ENCODE measurements around the gene CMIP. TPM values are rescaled to one million over a fixed set of nuclear protein-coding genes. Genes with fewer than 3 reads are reported as not detected.

CMIP gene
- total RNA-seq, 1 experiment from 2014 or later: 9.5 TPM

- no peak for DNase-seq (ENCODE audit: low read depth)
Observed at GRCh38 chr16:81530296-81530721, 85.7 kb downstream of the CMIP start.

GRCh38 chr16:81530814-81531213, 86.2 kb downstream of the CMIP start:
- no peak for DNase-seq (ENCODE audit: low read depth)

GRCh38 chr16:81531419-81531821, 86.8 kb downstream of the CMIP start:
- no peak for DNase-seq (ENCODE audit: low read depth)

GRCh38 chr16:81532491-81533174, 88.0 kb downstream of the CMIP start:
- no peak for DNase-seq (ENCODE audit: low read depth)

- no peak for DNase-seq (ENCODE audit: low read depth)
Observed at GRCh38 chr16:81533175-81533507, 88.5 kb downstream of the CMIP start.

- DNase-seq (ENCODE audit: low read depth): no peak
Observed at GRCh38 chr16:81535679-81536360, 91.2 kb downstream of the CMIP start.

GRCh38 chr16:81536648-81537047, 92.0 kb downstream of the CMIP start:
- DNase-seq (ENCODE audit: low read depth): no peak

- no peak for DNase-seq (ENCODE audit: low read depth)
Observed at GRCh38 chr16:81537721-81538561, 93.3 kb downstream of the CMIP start.

GRCh38 chr16:81539009-81539758, 94.6 kb downstream of the CMIP start:
- no peak for DNase-seq (ENCODE audit: low read depth)

- DNase-seq (ENCODE audit: low read depth): no peak
Observed at GRCh38 chr16:81539759-81540472, 95.3 kb downstream of the CMIP start.

- DNase-seq (ENCODE audit: low read depth): no peak
Observed at GRCh38 chr16:81541314-81541713, 96.7 kb downstream of the CMIP start.

GRCh38 chr16:81542609-81543570, 98.3 kb downstream of the CMIP start:
- no peak for DNase-seq (ENCODE audit: low read depth)

- DNase-seq (ENCODE audit: low read depth): no peak
Observed at GRCh38 chr16:81543571-81543970, 99.0 kb downstream of the CMIP start.

GRCh38 chr16:81544261-81544660, 99.7 kb downstream of the CMIP start:
- no peak for DNase-seq (ENCODE audit: low read depth)

GRCh38 chr16:81544700-81545271, 100.2 kb downstream of the CMIP start:
- no peak for DNase-seq (ENCODE audit: low read depth)

- no peak for DNase-seq (ENCODE audit: low read depth)
Observed at GRCh38 chr16:81545470-81546250, 101.1 kb downstream of the CMIP start.

- DNase-seq (ENCODE audit: low read depth): no peak
Observed at GRCh38 chr16:81546781-81547180, 102.2 kb downstream of the CMIP start.

GRCh38 chr16:81547194-81547938, 102.8 kb downstream of the CMIP start:
- no peak for DNase-seq (ENCODE audit: low read depth)
